ENCODE data around the gene IFITM1. TPM values are rescaled to one million over a fixed set of nuclear protein-coding genes. Genes with fewer than 3 reads are reported as not detected.
A peak's percentile ranks its signal among the peaks of the same experiment; 100 is the strongest.
"Not testable (repeated sequence)": the region's sequence is repeated elsewhere in the genome, so short reads cannot be mapped to it uniquely, and the experiment has no call there.

Gene IFITM1
- total RNA-seq, 4 donors from 2014 or later: 29.9 to 138 (median 112) TPM

GRCh38 chr11:332651-333480 lies 19.0 kb downstream of the IFITM1 start:
- TF ChIP-seq POLR2AphosphoS5 (IDR thresholded peaks at IDR 0.05): no peak
- no peak for TF ChIP-seq CTCF (IDR thresholded peaks at IDR 0.05)
- no peak for TF ChIP-seq EP300 (IDR thresholded peaks at IDR 0.05)
- no peak for TF ChIP-seq POLR2A (IDR thresholded peaks at IDR 0.05)
- no peaks in the 10 kb centered on the region for H3K36me3 ChIP-seq
- H3K9me3 ChIP-seq: no peaks in the 10 kb centered on the region
- no peaks in the 10 kb centered on the region for H3K27me3 ChIP-seq
- ATAC-seq: no peak
- peaks cover 0 to 30% (median 14%) of the 10 kb centered on the region in 3 donors for H3K4me1 ChIP-seq
- no peak overlapping the region for H3K4me3 ChIP-seq
- H3K27ac ChIP-seq: no peak overlapping the region
- WGBS, 2 donors (ENCODE audit: low coverage in 1 of 2): 85 to 95% methylated on average over 3 to 9 of the region's 23 CpGs

- H3K36me3 ChIP-seq, H3K9me3 ChIP-seq, H3K27me3 ChIP-seq, H3K4me3 ChIP-seq, ATAC-seq: not testable (repeated sequence)
- 89 to 93% methylated on average over 13 to 14 of the region's 17 CpGs for WGBS, 2 donors (ENCODE audit: low coverage in 1 of 2)
- Histone ChIP-seq H3K27ac (peak overlapping the region in 2 of 4 donors; percentile 8 to 51), H3K4me1 (peaks cover 0 to 26% (median 12%) of the 10 kb centered on the region in 3 donors)
Measured at GRCh38 chr11:333616-334263, 19.9 kb downstream of the IFITM1 start.

- peaks cover 0 to 26% (median 12%) of the 10 kb centered on the region in 3 donors for H3K4me1 ChIP-seq
- peak overlapping the region in 2 of 4 donors; percentile 51 to 58 for H3K27ac ChIP-seq
- no peaks in the 10 kb centered on the region for H3K36me3 ChIP-seq
- H3K27me3 ChIP-seq: no peaks in the 10 kb centered on the region
- 46 to 57% methylated on average over 19 to 20 of the region's 25 CpGs for WGBS, 2 donors (ENCODE audit: low coverage in 1 of 2)
- no peak overlapping the region for H3K4me3 ChIP-seq
- H3K9me3 ChIP-seq: no peaks in the 10 kb centered on the region
- ATAC-seq: peak; percentile 87
- no peak for TF ChIP-seq EP300 (IDR thresholded peaks at IDR 0.05)
- no peak for TF ChIP-seq CTCF (IDR thresholded peaks at IDR 0.05)
- no peak for TF ChIP-seq POLR2A (IDR thresholded peaks at IDR 0.05)
- TF ChIP-seq POLR2AphosphoS5 (IDR thresholded peaks at IDR 0.05): no peak
Measured at GRCh38 chr11:334264-334994, 20.6 kb downstream of the IFITM1 start.

DNA sequence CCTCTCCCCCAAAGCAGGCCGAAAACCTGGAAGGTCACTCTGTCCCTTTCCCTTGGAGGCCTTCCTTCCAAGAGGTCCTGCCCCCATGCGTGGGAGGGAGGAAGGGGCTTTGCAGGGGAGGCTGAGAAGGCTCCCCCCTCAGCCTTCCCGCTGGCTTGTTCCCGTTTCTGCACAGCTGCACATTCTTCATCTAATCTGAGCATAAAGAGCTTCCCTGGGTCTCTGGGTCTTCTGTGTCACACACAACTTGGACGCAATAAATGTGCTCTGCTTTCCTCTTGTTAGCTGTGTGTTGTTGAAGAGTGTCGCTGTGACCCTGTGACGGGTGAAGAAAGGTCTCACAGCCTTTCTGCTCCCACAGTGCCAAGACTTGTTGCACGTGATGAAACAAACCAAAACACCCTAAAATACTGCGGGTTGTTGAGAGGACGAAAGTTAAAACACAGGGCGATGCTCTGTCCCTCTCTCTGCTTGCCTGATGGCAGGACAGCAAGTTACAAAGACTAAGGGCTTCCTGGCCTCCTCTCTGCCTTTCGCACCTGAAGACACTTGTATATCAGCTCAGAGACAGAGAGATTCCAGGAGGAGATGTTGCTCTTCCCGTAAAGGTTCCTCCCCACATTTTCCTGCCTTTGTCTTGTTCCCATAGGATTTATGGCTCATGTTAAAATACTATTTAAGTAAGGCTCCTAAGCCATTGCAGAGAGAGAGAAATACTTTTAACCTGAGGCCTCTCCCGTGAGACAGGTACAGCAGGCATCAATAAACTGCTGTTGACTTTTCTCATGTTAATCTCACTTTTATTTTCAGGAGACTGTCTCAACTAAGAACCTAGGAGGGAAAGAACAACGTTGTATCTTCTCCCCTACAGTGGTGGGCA lies 22.2 kb downstream of the IFITM1 start:
- no peaks in the 10 kb centered on the region for H3K9me3 ChIP-seq
- TF ChIP-seq CTCF (IDR thresholded peaks at IDR 0.05): no peak
- no peak for TF ChIP-seq EP300 (IDR thresholded peaks at IDR 0.05)
- no peak for TF ChIP-seq POLR2A (IDR thresholded peaks at IDR 0.05)
- no peak for TF ChIP-seq POLR2AphosphoS5 (IDR thresholded peaks at IDR 0.05)
- H3K27me3 ChIP-seq: no peaks in the 10 kb centered on the region
- 59 to 63% methylated on average over 5 to 9 of the region's 15 CpGs for WGBS, 2 donors (ENCODE audit: low coverage in 1 of 2)
- peaks cover 0 to 26% (median 12%) of the 10 kb centered on the region in 3 donors for H3K4me1 ChIP-seq
- H3K4me3 ChIP-seq: no peak overlapping the region
- H3K36me3 ChIP-seq: no peaks in the 10 kb centered on the region
- no peak for ATAC-seq
- peak overlapping the region in 3 of 4 donors; percentile 58 to 71 (median 70) for H3K27ac ChIP-seq
